Panc1 (cell line): Measurements from ENCODE around the gene YTHDF1. TPM values are rescaled to one million over a fixed set of nuclear protein-coding genes. Genes with fewer than 3 reads are reported as not detected.

Experiments used
- ATAC-seq: fragments of 200-7000 bp; cut with Tn5 transposase; 2 replicates; pipeline ENCODE4 v1.9.1; 2020; ENCODE audit warnings: mild to moderate bottlenecking, moderate library complexity
- BruUV-seq: library from RNA; stranded (reverse); fragments of 400-500 nt; replicated peaks from 2 replicates; lab custom pipeline; 2021; lab: Mats Ljungman, UMichigan
- CTCF ChIA-PET: fragments of 300-600 bp; sonication (Branson Sonifier 250); formaldehyde crosslinking; loops from one replicate; lab custom pipeline; 2022; ENCODE audit warnings: antibody characterized with exemption; lab: Charles Lee
- POLR2A ChIA-PET: fragments of 300-600 bp; sonication (Branson Sonifier 250); formaldehyde crosslinking; loops from one replicate; lab custom pipeline; 2022; ENCODE audit warnings: antibody characterized with exemption; lab: Charles Lee
- DNase-seq: peaks from one replicate; pipeline ENCODE4 v3.0.0-alpha.2; 2010; ENCODE audit warnings: low read depth, low spot score
- H3K27ac ChIP-seq: 2 replicates; pipeline ENCODE4 v1.5.1; 2011; ENCODE audit warnings: mild to moderate bottlenecking, low read length, inconsistent platforms
- H3K27me3 ChIP-seq: fragments of 200-500 bp; sonication (Bioruptor generic); 2 replicates; pipeline ENCODE4 v1.6.0; 2014; ENCODE audit warnings: low read length, inconsistent platforms; ENCODE audit not compliant: control insufficient read depth, insufficient read depth
- H3K36me3 ChIP-seq: fragments of 200-500 bp; sonication (Bioruptor generic); 2 replicates; pipeline ENCODE4 v1.5.1; 2014; ENCODE audit warnings: inconsistent platforms, mild to moderate bottlenecking, low read length, moderate library complexity; ENCODE audit not compliant: control insufficient read depth, insufficient read depth
- H3K4me1 ChIP-seq: 2 replicates; pipeline ENCODE4 v1.5.1; 2011; ENCODE audit warnings: inconsistent platforms, mild to moderate bottlenecking, low read length, moderate library complexity; ENCODE audit not compliant: control insufficient read depth, insufficient read depth
- H3K4me3 ChIP-seq, 2 experiments: 2 replicates each; pipeline ENCODE4 v1.5.1; 2011 to 2012; ENCODE audit warnings: low read depth in 2 of 2, low read length in 2 of 2, mild to moderate bottlenecking in 2 of 2, inconsistent platforms in 1 of 2, moderate library complexity in 1 of 2
- H3K9me3 ChIP-seq: fragments of 200-500 bp; sonication (Bioruptor generic); 2 replicates; pipeline ENCODE4 v1.5.1; 2014; ENCODE audit warnings: low read depth, mild to moderate bottlenecking, inconsistent platforms, low read length, moderate library complexity; ENCODE audit not compliant: control insufficient read depth, insufficient read depth
- POLR2AphosphoS5 ChIP-seq: IDR thresholded peaks from 2 replicates; pipeline ENCODE4 v1.6.1; 2012; ENCODE audit warnings: mild to moderate bottlenecking, low read depth, low read length, moderate library complexity
- SIN3A ChIP-seq: IDR thresholded peaks from 2 replicates; pipeline ENCODE4 v1.6.1; 2012; ENCODE audit warnings: low read depth, mild to moderate bottlenecking, low read length, moderate library complexity, borderline replicate concordance; ENCODE audit not compliant: insufficient read depth
- TCF7L2 ChIP-seq: IDR thresholded peaks from 2 replicates; pipeline ENCODE4 v1.6.1; 2011; ENCODE audit warnings: mild to moderate bottlenecking, low read depth, low read length, inconsistent platforms
- in situ Hi-C: cut with HindIII; loops from 2 replicates; pipeline ENCODE4 v1.10.0; 2016; ENCODE audit warnings: low sequenced_read_pairs, low pct_unique_long_range_greater_than_20kb
- intact Hi-C: fragments of 100-400 bp; cut with micrococcal nuclease; formaldehyde crosslinking; loops from one replicate; pipeline ENCODE4 v1.10.0; 2022; ENCODE audit not compliant: unreplicated experiment
- total RNA-seq: library from RNA; stranded (reverse); gene quantifications from one replicate; pipeline ENCODE4 v1.2.1, GENCODE V29; 2021; ENCODE audit not compliant: unreplicated experiment
- TF ChIP-seq, protein P1 (sequence below): fragments of 450-650 bp; IDR thresholded peaks from 2 replicates; pipeline ENCODE4 v1.5.1; 2017; ENCODE audit warnings: mild to moderate bottlenecking
- TF ChIP-seq, protein P2 (sequence below), 2 experiments: IDR thresholded peaks; 2 replicates each; pipeline ENCODE4 v1.6.1; 2011 to 2012; ENCODE audit warnings: low read depth in 2 of 2, control low read depth in 1 of 2, low read length in 1 of 2, mild to moderate bottlenecking in 1 of 2, moderate library complexity in 1 of 2; ENCODE audit not compliant: insufficient read depth in 1 of 2

YTHDF1 gene
- total RNA-seq, 1 experiment from 2014 or later: 43.0 TPM

DNA sequence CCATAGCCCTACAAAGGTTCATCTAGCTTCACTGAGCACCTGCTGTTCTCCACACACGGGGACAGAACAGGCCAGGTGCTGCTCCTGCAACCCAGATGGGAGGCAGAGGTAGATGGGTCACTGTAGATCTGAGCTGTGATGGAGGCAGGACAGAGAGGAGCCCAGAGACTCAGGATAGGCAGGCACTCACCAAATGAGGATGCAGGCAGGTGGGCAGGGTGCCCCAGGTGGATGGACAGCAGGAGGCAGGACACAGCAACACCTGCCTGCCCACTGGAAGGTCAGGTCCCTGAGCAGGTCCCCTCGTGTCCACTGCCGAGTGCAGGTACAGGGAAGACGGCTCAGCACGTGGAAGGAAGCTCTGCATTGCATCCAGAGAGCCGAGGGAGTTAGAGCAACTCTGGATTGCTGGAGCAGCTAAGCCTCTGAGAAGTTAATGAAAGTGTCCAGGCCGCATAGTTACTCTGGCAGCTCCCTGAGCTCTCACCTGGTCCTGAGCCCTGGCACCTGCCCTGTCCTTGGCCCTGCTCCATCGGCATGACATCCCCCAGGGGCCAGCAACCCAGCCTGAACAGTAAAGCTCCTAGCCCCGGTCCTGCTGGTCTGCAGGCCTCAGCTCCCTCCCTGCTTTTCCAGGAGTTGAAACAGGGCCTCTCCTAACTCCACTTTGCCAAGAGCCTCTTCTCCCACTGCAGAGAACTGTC is 4.9 kb upstream of the YTHDF1 start:
- no peak overlapping the region for H3K27ac ChIP-seq
- H3K9me3 ChIP-seq: no peaks in the 10 kb centered on the region
- POLR2A ChIA-PET: no interaction called here
- ATAC-seq (no peak), DNase-seq (no peak)
- no peak for TF ChIP-seq POLR2AphosphoS5
- TF ChIP-seq, protein P1, sequence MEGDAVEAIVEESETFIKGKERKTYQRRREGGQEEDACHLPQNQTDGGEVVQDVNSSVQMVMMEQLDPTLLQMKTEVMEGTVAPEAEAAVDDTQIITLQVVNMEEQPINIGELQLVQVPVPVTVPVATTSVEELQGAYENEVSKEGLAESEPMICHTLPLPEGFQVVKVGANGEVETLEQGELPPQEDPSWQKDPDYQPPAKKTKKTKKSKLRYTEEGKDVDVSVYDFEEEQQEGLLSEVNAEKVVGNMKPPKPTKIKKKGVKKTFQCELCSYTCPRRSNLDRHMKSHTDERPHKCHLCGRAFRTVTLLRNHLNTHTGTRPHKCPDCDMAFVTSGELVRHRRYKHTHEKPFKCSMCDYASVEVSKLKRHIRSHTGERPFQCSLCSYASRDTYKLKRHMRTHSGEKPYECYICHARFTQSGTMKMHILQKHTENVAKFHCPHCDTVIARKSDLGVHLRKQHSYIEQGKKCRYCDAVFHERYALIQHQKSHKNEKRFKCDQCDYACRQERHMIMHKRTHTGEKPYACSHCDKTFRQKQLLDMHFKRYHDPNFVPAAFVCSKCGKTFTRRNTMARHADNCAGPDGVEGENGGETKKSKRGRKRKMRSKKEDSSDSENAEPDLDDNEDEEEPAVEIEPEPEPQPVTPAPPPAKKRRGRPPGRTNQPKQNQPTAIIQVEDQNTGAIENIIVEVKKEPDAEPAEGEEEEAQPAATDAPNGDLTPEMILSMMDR: no peak
- no peak for TF ChIP-seq SIN3A
- TF ChIP-seq, protein P2, sequence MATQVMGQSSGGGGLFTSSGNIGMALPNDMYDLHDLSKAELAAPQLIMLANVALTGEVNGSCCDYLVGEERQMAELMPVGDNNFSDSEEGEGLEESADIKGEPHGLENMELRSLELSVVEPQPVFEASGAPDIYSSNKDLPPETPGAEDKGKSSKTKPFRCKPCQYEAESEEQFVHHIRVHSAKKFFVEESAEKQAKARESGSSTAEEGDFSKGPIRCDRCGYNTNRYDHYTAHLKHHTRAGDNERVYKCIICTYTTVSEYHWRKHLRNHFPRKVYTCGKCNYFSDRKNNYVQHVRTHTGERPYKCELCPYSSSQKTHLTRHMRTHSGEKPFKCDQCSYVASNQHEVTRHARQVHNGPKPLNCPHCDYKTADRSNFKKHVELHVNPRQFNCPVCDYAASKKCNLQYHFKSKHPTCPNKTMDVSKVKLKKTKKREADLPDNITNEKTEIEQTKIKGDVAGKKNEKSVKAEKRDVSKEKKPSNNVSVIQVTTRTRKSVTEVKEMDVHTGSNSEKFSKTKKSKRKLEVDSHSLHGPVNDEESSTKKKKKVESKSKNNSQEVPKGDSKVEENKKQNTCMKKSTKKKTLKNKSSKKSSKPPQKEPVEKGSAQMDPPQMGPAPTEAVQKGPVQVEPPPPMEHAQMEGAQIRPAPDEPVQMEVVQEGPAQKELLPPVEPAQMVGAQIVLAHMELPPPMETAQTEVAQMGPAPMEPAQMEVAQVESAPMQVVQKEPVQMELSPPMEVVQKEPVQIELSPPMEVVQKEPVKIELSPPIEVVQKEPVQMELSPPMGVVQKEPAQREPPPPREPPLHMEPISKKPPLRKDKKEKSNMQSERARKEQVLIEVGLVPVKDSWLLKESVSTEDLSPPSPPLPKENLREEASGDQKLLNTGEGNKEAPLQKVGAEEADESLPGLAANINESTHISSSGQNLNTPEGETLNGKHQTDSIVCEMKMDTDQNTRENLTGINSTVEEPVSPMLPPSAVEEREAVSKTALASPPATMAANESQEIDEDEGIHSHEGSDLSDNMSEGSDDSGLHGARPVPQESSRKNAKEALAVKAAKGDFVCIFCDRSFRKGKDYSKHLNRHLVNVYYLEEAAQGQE (IDR thresholded peaks at IDR 0.05; ENCODE audit: insufficient read depth in 1 of 2, low read depth in 2 of 2, low read length in 1 of 2): no peak
- no peak for TF ChIP-seq TCF7L2
- H3K36me3 ChIP-seq: no peaks in the 10 kb centered on the region
- no peaks in the 10 kb centered on the region for H3K27me3 ChIP-seq
- in situ Hi-C loops: loop anchor here (5.0 kb wide), 1 partner anchor 56 kb away; no protein-coding TSS in a partner anchor
- intact Hi-C loops: loop anchor here (5.0 kb wide), 1 partner anchor 71 kb away; the partner anchor contains the start of gene COL20A1
- peaks cover 26% of the 10 kb centered on the region for H3K4me1 ChIP-seq
- BruUV-seq: no TSS peak
- no peak overlapping the region for H3K4me3 ChIP-seq
- CTCF ChIA-PET: interaction anchor here (0.5 to 0.6 kb wide), 2 partner anchors 24 to 25 kb away, joined by 3 to 5 read pairs; no protein-coding TSS in a partner anchor

DNA sequence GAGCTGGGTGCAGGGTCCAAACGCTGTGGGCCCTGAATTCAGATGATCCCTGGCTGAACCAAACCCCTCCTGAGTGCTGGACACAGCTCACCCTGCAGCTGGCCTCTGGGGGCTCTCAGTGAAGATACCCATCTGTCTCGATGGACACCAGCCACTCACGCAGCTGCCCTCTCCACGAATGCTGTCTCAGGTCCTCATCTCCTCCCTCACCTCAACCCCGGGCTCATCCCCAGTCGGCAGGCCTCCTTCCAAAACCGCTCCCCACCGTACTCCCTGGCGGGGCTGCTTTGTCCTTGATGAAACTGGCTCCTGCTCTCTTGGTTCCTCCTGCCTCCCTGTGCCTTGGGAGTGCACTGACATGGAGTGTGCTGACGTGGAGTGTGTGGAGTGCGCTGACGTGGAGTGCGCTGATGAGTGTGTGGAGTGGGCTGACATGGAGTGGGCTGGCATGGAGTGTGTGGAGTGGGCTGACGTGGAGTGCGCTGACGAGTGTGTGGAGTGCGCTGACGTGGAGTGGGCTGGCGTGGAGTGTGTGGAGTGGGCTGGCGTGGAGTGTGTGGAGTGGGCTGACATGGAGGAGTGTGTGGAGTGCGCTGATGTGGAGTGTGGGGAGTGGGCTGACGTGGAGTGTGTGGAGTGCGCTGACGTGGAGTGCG is 4.1 kb upstream of the YTHDF1 start:
- no TSS peak for BruUV-seq
- DNase-seq (no peak), ATAC-seq (no peak)
- ChIA-PET POLR2A (no interaction called here), CTCF (no interaction called here)
- no peak overlapping the region for H3K4me3 ChIP-seq
- TF ChIP-seq, protein P2 (IDR thresholded peaks at IDR 0.05; ENCODE audit: insufficient read depth in 1 of 2, low read depth in 2 of 2, low read length in 1 of 2): no peak
- TF ChIP-seq, protein P1: no peak
- TF ChIP-seq TCF7L2 (no peak), POLR2AphosphoS5 (no peak), SIN3A (no peak)
- H3K27me3 ChIP-seq: no peaks in the 10 kb centered on the region
- in situ Hi-C loops (loop anchor here (5.0 kb wide), 1 partner anchor 57 kb away; no protein-coding TSS in a partner anchor), intact Hi-C loops (loop anchor here (5.0 kb wide), 1 partner anchor 72 kb away; the partner anchor contains the start of gene COL20A1)
- H3K4me1 ChIP-seq: peaks cover 22% of the 10 kb centered on the region
- no peak overlapping the region for H3K27ac ChIP-seq
- H3K36me3 ChIP-seq: no peaks in the 10 kb centered on the region
- no peaks in the 10 kb centered on the region for H3K9me3 ChIP-seq
